CD14-positive monocyte (primary cell): ENCODE results near the gene TTF2. TPM values are rescaled to one million over a fixed set of nuclear protein-coding genes. Genes with fewer than 3 reads are reported as not detected.

ENCODE experiments used
- DNase-seq, 3 donors: peaks; one replicate each; pipeline ENCODE4 v3.0.0-alpha.2; 2011 to 2022
- H2AFZ ChIP-seq: 2 replicates; pipeline ENCODE4 v1.6.0; 2012; ENCODE audit warnings: mild to moderate bottlenecking, low read depth, low read length, inconsistent platforms; ENCODE audit not compliant: insufficient read depth, poor library complexity, severe bottlenecking
- H3K27ac ChIP-seq, 2 donors: 1 replicate in 1 of 2; 2 replicates in 1 of 2; pipeline ENCODE4 v1.5.1; 2012 to 2013; ENCODE audit warnings: low read length in 2 of 2, control low read depth in 1 of 2, inconsistent platforms in 1 of 2, low read depth in 1 of 2, mild to moderate bottlenecking in 1 of 2
- H3K27me3 ChIP-seq, 2 donors: one replicate each; pipeline versions ENCODE4 v1.6.0 to v1.6.1; 2011 to 2013; ENCODE audit warnings: low read length in 2 of 2; ENCODE audit not compliant: control insufficient read depth in 2 of 2, insufficient read depth in 2 of 2
- H3K36me3 ChIP-seq, 2 donors: replicated peaks in 1 of 2; 1 replicate in 1 of 2; 2 replicates in 1 of 2; pipeline versions ENCODE4 v1.5.1 to v1.6.1; 2012 to 2013; ENCODE audit warnings: low read length in 2 of 2, control low read depth in 1 of 2, inconsistent platforms in 1 of 2, mild to moderate bottlenecking in 1 of 2; ENCODE audit not compliant: insufficient read depth in 2 of 2, control insufficient read depth in 1 of 2
- H3K4me1 ChIP-seq, 2 donors: 1 replicate in 1 of 2; 2 replicates in 1 of 2; pipeline versions ENCODE4 v1.5.1 to v1.6.1; 2012 to 2013; ENCODE audit warnings: low read length in 2 of 2, control low read depth in 1 of 2, inconsistent platforms in 1 of 2, mild to moderate bottlenecking in 1 of 2, moderate library complexity in 1 of 2; ENCODE audit not compliant: insufficient read depth in 2 of 2, control insufficient read depth in 1 of 2
- H3K4me2 ChIP-seq: replicated peaks from 2 replicates; pipeline ENCODE3; 2012; ENCODE audit warnings: low read length, moderate library complexity, mild to moderate bottlenecking; ENCODE audit not compliant: poor library complexity, severe bottlenecking; ENCODE audit errors: extremely low read depth
- H3K4me3 ChIP-seq, 3 experiments: fragments of 200-600 bp in 1 of 3; sonication (generic) in 1 of 3; replicated peaks in 1 of 3; 1 replicate in 2 of 3; 2 replicates in 1 of 3; pipeline ENCODE4 v1.5.1; 2011 to 2013; ENCODE audit warnings: low read length in 3 of 3, mild to moderate bottlenecking in 3 of 3, control low read depth in 2 of 3, low read depth in 2 of 3, inconsistent platforms in 1 of 3, moderate library complexity in 1 of 3
- H3K79me2 ChIP-seq: 2 replicates; pipeline ENCODE4 v1.6.0; 2012; ENCODE audit warnings: mild to moderate bottlenecking, control low read depth, inconsistent platforms, low read length, moderate library complexity; ENCODE audit not compliant: insufficient read depth
- H3K9ac ChIP-seq: 2 replicates; pipeline ENCODE4 v1.6.0; 2017; ENCODE audit warnings: low read length, mild to moderate bottlenecking; ENCODE audit not compliant: insufficient read depth, poor library complexity, severe bottlenecking
- H3K9me3 ChIP-seq, 2 donors: replicated peaks in 1 of 2; 1 replicate in 1 of 2; 2 replicates in 1 of 2; pipeline versions ENCODE4 v1.5.1 to v1.6.1; 2012 to 2013; ENCODE audit warnings: low read length in 2 of 2, control low read depth in 1 of 2; ENCODE audit not compliant: control insufficient read depth in 1 of 2, insufficient read depth in 1 of 2
- H4K20me1 ChIP-seq: 2 replicates; pipeline ENCODE4 v1.6.0; 2012; ENCODE audit warnings: mild to moderate bottlenecking, low read length, control low read depth, moderate library complexity; ENCODE audit not compliant: insufficient read depth
- H3K27ac Mint-ChIP-seq, 7 donors: one replicate each; pipeline ENCODE4 v1.8.0; 2020; ENCODE audit warnings: mild to moderate bottlenecking in 7 of 7, mixed read lengths in 7 of 7, moderate library complexity in 6 of 7, inconsistent platforms in 2 of 7
- H3K27me3 Mint-ChIP-seq, 3 donors: one replicate each; pipeline ENCODE4 v1.8.0; 2021 to 2022; ENCODE audit warnings: low read depth in 3 of 3, mild to moderate bottlenecking in 3 of 3, mixed read lengths in 3 of 3, moderate library complexity in 3 of 3, inconsistent platforms in 1 of 3
- H3K36me3 Mint-ChIP-seq, 2 donors: one replicate each; pipeline ENCODE4 v1.8.0; 2020; ENCODE audit warnings: mixed read lengths in 2 of 2, inconsistent platforms in 1 of 2, mild to moderate bottlenecking in 1 of 2
- H3K4me1 Mint-ChIP-seq: one replicate; pipeline ENCODE4 v1.8.0; 2020; ENCODE audit warnings: mild to moderate bottlenecking, mixed read lengths
- H3K4me3 Mint-ChIP-seq, 2 donors: one replicate each; pipeline ENCODE4 v1.8.0; 2020; ENCODE audit warnings: mild to moderate bottlenecking in 2 of 2, mixed read lengths in 2 of 2, moderate library complexity in 1 of 2
- H3K9me3 Mint-ChIP-seq, 7 donors: one replicate each; pipeline ENCODE4 v1.8.0; 2020 to 2022; ENCODE audit warnings: mixed read lengths in 7 of 7, mild to moderate bottlenecking in 6 of 7, moderate library complexity in 6 of 7, inconsistent platforms in 2 of 7
- CTCF ChIP-seq: fragments of 200-600 bp; IDR thresholded peaks from one replicate; pipeline ENCODE4 v1.8.0; 2022; ENCODE audit warnings: antibody characterized with exemption, mild to moderate bottlenecking
- WGBS: methylation state at CpG from one replicate; pipeline ENCODE4 v1.1.5; 2013; ENCODE audit warnings: missing lambda C conversion rate; ENCODE audit not compliant: insufficient coverage; 5-methylcytosine and 5-hydroxymethylcytosine counted together
- intact Hi-C, 2 donors: fragments of 100-400 bp; cut with micrococcal nuclease; formaldehyde crosslinking; loops; one replicate each; pipeline versions ENCODE4 v1.15.0 to v1.15.1; 2023
- polyA plus RNA-seq, 3 donors: library from polyadenylated mRNA; depleted of rRNA in 1 of 3; unstranded in 2 of 3; stranded (reverse) in 1 of 3; fragments of 300-500 nt in 2 of 3; fragments of >200 nt in 1 of 3; fragmentation: Illumina TruSeq in 2 of 3; gene quantifications; 1 replicate in 2 of 3; 2 replicates in 1 of 3; pipeline ENCODE4 v1.2.3, GENCODE V29; 2012 to 2021

Gene TTF2
- polyA plus RNA-seq, 3 donors, result 5.6 to 12.9 (median 8.0) TPM

GRCh38 chr1:117146072-117146471, 85.9 kb downstream of the TTF2 start:
- H3K27ac ChIP-seq, result no peak overlapping the region
- no peak overlapping the region for H3K4me2 ChIP-seq
- peaks cover 0 to 1% (median under 1%) of the 10 kb centered on the region in 3 donors for H3K27me3 Mint-ChIP-seq
- no CpG with 5 or more reads among the region's 2 CpGs for WGBS
- H3K79me2 ChIP-seq, result no peaks in the 10 kb centered on the region
- no peak overlapping the region for H3K4me3 Mint-ChIP-seq
- peaks cover 0 to 3% (median 2%) of the 10 kb centered on the region in 7 donors for H3K9me3 Mint-ChIP-seq
- intact Hi-C loops, result no loop called here
- H3K4me3 ChIP-seq, result no peak overlapping the region
- H3K9me3 ChIP-seq, result peaks cover 0 to under 1% of the 10 kb centered on the region in 2 donors
- H3K4me1 Mint-ChIP-seq, result no peaks in the 10 kb centered on the region
- H3K36me3 ChIP-seq, result no peaks in the 10 kb centered on the region
- H3K4me1 ChIP-seq, result no peaks in the 10 kb centered on the region
- no peak overlapping the region for H3K9ac ChIP-seq
- H2AFZ ChIP-seq, result no peak overlapping the region
- TF ChIP-seq CTCF, result no peak
- no peak overlapping the region for H3K27ac Mint-ChIP-seq
- H3K36me3 Mint-ChIP-seq, result no peaks in the 10 kb centered on the region
- no peaks in the 10 kb centered on the region for H3K27me3 ChIP-seq
- H4K20me1 ChIP-seq, result no peaks in the 10 kb centered on the region
- no peak for DNase-seq

- Mint-ChIP-seq H3K27ac (no peak overlapping the region), H3K4me1 (no peaks in the 10 kb centered on the region), H3K27me3 (peaks cover 0 to 3% (median 1%) of the 10 kb centered on the region in 3 donors), H3K4me3 (no peak overlapping the region), H3K9me3 (peaks cover 6 to 9% (median 7%) of the 10 kb centered on the region in 7 donors), H3K36me3 (no peaks in the 10 kb centered on the region)
- H3K36me3 ChIP-seq, result no peaks in the 10 kb centered on the region
- no peak overlapping the region for H2AFZ ChIP-seq
- TF ChIP-seq CTCF, result no peak
- H3K9ac ChIP-seq, result no peak overlapping the region
- intact Hi-C loops, result no loop called here
- no peak overlapping the region for H3K4me2 ChIP-seq
- no peak overlapping the region for H3K4me3 ChIP-seq
- no peaks in the 10 kb centered on the region for H4K20me1 ChIP-seq
- DNase-seq, result no peak
- H3K27me3 ChIP-seq, result no peaks in the 10 kb centered on the region
- no peaks in the 10 kb centered on the region for H3K4me1 ChIP-seq
- peaks cover 0 to 5% of the 10 kb centered on the region in 2 donors for H3K9me3 ChIP-seq
- no peaks in the 10 kb centered on the region for H3K79me2 ChIP-seq
- no peak overlapping the region for H3K27ac ChIP-seq
- 82% methylated on average over 5 of the region's 8 CpGs for WGBS
Measured at GRCh38 chr1:117146575-117147340, 86.6 kb downstream of the TTF2 start.
